ENCODE measurements around the gene TTC9C. TPM values are rescaled to one million over a fixed set of nuclear protein-coding genes. Genes with fewer than 3 reads are reported as not detected.

The TTC9C gene
- total and polyA plus RNA-seq, 2 of the 13 experiments (the other 11 are each of a cell fraction or from before 2014, with no cell fraction given), result 28.0 to 36.4 TPM

DNA sequence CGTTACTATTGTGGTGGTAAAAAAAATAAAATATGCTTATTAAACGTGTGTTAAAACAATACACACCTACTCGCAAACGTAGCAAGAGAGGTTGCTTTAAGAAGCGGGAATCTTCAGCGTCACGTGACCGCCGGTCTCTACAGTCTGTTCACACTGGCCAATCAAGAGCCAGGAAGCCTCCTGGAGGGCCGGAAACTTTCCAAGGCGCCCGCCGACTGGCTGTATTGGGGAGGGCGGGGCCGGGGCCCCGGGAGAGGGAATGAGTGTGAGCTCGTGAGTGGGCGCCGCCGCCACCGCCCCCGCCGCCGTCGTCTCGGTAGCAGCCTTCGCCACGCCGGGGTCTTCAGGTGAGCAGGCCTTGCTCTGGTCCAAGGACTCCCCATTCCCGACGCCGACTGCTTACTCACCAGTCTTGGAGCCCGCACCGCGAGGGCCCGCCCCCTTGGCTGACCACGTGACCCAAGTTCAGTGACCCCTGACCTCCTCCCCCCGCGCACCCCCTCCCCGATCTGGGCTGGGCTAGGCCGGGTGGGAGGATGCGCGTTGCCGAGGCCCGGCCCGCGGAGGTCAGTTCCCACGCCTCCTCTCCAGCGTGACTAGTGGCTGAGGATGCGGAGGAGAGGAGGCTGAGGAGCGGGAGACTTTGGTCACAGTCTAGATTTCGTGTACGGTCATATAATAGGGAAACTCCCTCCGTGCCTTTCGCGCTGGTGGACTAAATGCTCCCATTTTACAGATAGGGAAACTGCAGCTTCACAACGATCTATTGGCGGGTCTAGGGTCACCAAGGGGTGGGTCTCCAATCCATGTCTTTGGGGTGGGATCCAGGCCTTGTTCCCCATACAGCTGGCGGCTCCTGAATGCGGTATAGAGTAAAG, 43.1 kb downstream of the TTC9C start, which contains the start of gene TAF6L (continued):
- TF ChIP-seq POLR2A (IDR thresholded peaks at IDR 0.05; ENCODE audit: insufficient read depth in 1 of 2, low read depth in 2 of 2, low read length in 2 of 2) (peak; percentile 60 to 88; a peak in 3 of 4 replicates), HOXA3 (CRISPR knock-in tag; IDR thresholded peaks at IDR 0.05) (peak; percentile 38; the same call in 1 of the 2 replicates), ZSCAN21 (CRISPR knock-in tag; IDR thresholded peaks at IDR 0.05; ENCODE audit: borderline replicate concordance) (no peak), NFKB2 (CRISPR knock-in tag; IDR thresholded peaks at IDR 0.05; ENCODE audit: borderline replicate concordance) (peak; percentile 64; the same call in 1 of the 2 replicates), KDM4B (CRISPR knock-in tag; IDR thresholded peaks at IDR 0.05) (no peak), BCL3 (CRISPR knock-in tag; IDR thresholded peaks at IDR 0.05) (0 out of 2 replicates have a peak, but pooled peaks have one; percentile 14), ARNT2 (CRISPR knock-in tag; IDR thresholded peaks at IDR 0.05; ENCODE audit: low read depth) (0 out of 2 replicates have a peak, but pooled peaks have one; percentile 58), PHF20 (CRISPR knock-in tag; IDR thresholded peaks at IDR 0.05) (peak; percentile 43; the same call in 1 of the 2 replicates), KDM5A (IDR thresholded peaks at IDR 0.05; ENCODE audit: borderline replicate concordance, low read length) (peak; percentile 78; the same call in 1 of the 2 replicates), SYNCRIP (IDR thresholded peaks at IDR 0.05; ENCODE audit: insufficient read depth, low read depth, low read length) (no peak), ZFY (CRISPR knock-in tag; IDR thresholded peaks at IDR 0.05) (peak; percentile 79), BATF2 (CRISPR knock-in tag; IDR thresholded peaks at IDR 0.05) (no peak), SUZ12 (IDR thresholded peaks at IDR 0.05; ENCODE audit: low read depth, low read length) (no peak), GTF3A (CRISPR knock-in tag; conservative IDR thresholded peaks at IDR 0.05) (no peak), ZNF136 (CRISPR knock-in tag; IDR thresholded peaks at IDR 0.05; ENCODE audit: low read depth) (no peak), HOXA7 (CRISPR knock-in tag; IDR thresholded peaks at IDR 0.05) (no peak), SMYD3 (CRISPR knock-in tag; IDR thresholded peaks at IDR 0.05) (no peak), ZBTB33 (CRISPR knock-in tag; IDR thresholded peaks at IDR 0.05) (no peak), ZNF230 (CRISPR knock-in tag; IDR thresholded peaks at IDR 0.05) (no peak), MED1 (CRISPR knock-in tag; IDR thresholded peaks at IDR 0.05) (0 out of 2 replicates have a peak, but pooled peaks have one; percentile 11), RBM22 (optimal IDR thresholded peaks at IDR 0.05; ENCODE audit: low read length) (no peak), MTA1 (CRISPR knock-in tag; IDR thresholded peaks at IDR 0.05; ENCODE audit: borderline replicate concordance) (peak; percentile 19; the same call in 1 of the 2 replicates), ZNF577 (CRISPR knock-in tag; IDR thresholded peaks at IDR 0.05; ENCODE audit: borderline replicate concordance, low read depth) (no peak), ZKSCAN5 (CRISPR knock-in tag; IDR thresholded peaks at IDR 0.05) (no peak)
- TF ChIP-seq, protein P1, sequence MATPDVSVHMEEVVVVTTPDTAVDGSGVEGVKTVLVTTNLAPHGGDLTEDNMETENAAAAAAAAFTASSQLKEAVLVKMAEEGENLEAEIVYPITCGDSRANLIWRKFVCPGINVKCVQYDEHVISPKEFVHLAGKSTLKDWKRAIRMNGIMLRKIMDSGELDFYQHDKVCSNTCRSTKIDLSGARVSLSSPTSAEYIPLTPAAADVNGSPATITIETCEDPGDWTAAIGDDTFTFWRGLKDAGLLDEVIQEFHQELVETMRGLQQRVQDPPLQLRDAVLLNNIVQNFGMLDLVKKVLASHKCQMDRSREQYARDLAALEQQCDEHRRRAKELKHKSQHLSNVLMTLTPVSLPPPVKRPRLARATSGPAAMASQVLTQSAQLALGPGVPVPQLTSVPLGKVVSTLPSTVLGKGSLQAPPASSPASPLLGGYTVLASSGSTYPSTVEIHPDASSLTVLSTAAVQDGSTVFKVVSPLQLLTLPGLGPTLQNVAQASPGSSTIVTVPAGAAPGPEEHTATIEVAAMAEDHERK (CRISPR knock-in tag; IDR thresholded peaks at IDR 0.05; ENCODE audit: low read depth), result no peak
